WTC11 (cell line): ENCODE results near the gene ANKRD11. TPM values are rescaled to one million over a fixed set of nuclear protein-coding genes. Genes with fewer than 3 reads are reported as not detected.

Source experiments
- ATAC-seq: fragments of 200-7000 bp; cut with Tn5 transposase; 2 replicates; pipeline ENCODE4 v1.10.0; 2021; ENCODE audit warnings: mild to moderate bottlenecking, moderate library complexity
- CTCF ChIA-PET: fragments of 300-600 bp; sonication (Branson Sonifier 250); formaldehyde crosslinking; loops from one replicate; lab custom pipeline; 2021; ENCODE audit warnings: antibody characterized with exemption; lab: Charles Lee
- POLR2A ChIA-PET: fragments of 350-600 bp; sonication (Branson Sonifier 250); formaldehyde crosslinking; loops from one replicate; lab custom pipeline; 2021; ENCODE audit warnings: antibody characterized with exemption; lab: Charles Lee
- DNase-seq: peaks from one replicate; pipeline ENCODE4 v3.0.0; 2021; ENCODE audit warnings: low spot score
- H3K27ac Mint-ChIP-seq: 2 replicates; pipeline ENCODE4 v1.8.0; 2021; ENCODE audit warnings: mixed read lengths
- H3K27me3 Mint-ChIP-seq: 2 replicates; pipeline ENCODE4 v1.8.0; 2021; ENCODE audit warnings: low read depth, mild to moderate bottlenecking, moderate library complexity, mixed read lengths
- H3K36me3 Mint-ChIP-seq: 2 replicates; pipeline ENCODE4 v1.8.0; 2021; ENCODE audit warnings: mixed read lengths
- H3K4me1 Mint-ChIP-seq: 2 replicates; pipeline ENCODE4 v1.8.0; 2022; ENCODE audit warnings: mixed read lengths
- H3K4me3 Mint-ChIP-seq: 2 replicates; pipeline ENCODE4 v1.8.0; 2021; ENCODE audit warnings: mild to moderate bottlenecking, moderate library complexity, mixed read lengths
- H3K9me3 Mint-ChIP-seq: 2 replicates; pipeline ENCODE4 v1.8.0; 2021; ENCODE audit warnings: mixed read lengths
- AFF4 ChIP-seq: sonication (generic); formaldehyde crosslinking; IDR thresholded peaks from 2 replicates; pipeline ENCODE4 v1.8.1; 2023; ENCODE audit warnings: mild to moderate bottlenecking, missing genetic modification reagents, borderline replicate concordance
- AR ChIP-seq: fragments of 250-450 bp; sonication (Bioruptor Pico); IDR thresholded peaks from 2 replicates; pipeline ENCODE4 v1.9.0; 2021; ENCODE audit warnings: mild to moderate bottlenecking
- CDX4 ChIP-seq: fragments of 250-450 bp; sonication (Bioruptor Pico); IDR thresholded peaks from 2 replicates; pipeline ENCODE4 v1.9.0; 2021; ENCODE audit warnings: moderate library complexity, mild to moderate bottlenecking, inconsistent platforms, borderline replicate concordance
- E2F1 ChIP-seq: sonication (generic); formaldehyde crosslinking; IDR thresholded peaks from 2 replicates; pipeline ENCODE4 v1.8.0; 2022; ENCODE audit warnings: mild to moderate bottlenecking, missing genetic modification reagents
- ELF4 ChIP-seq: sonication (generic); formaldehyde crosslinking; IDR thresholded peaks from 2 replicates; pipeline ENCODE4 v1.8.1; 2022; ENCODE audit warnings: low read depth, mild to moderate bottlenecking, moderate library complexity, missing genetic modification reagents
- EMX1 ChIP-seq: fragments of 250-450 bp; sonication (Bioruptor Pico); IDR thresholded peaks from 2 replicates; pipeline ENCODE4 v1.8.0; 2021; ENCODE audit warnings: mild to moderate bottlenecking
- ESRRA ChIP-seq: sonication (generic); formaldehyde crosslinking; IDR thresholded peaks from 2 replicates; pipeline ENCODE4 v1.8.1; 2022; ENCODE audit warnings: mild to moderate bottlenecking, missing genetic modification reagents, borderline replicate concordance
- FOXP4 ChIP-seq: sonication (generic); formaldehyde crosslinking; IDR thresholded peaks from 2 replicates; pipeline ENCODE4 v1.8.0; 2022; ENCODE audit warnings: mild to moderate bottlenecking, missing genetic modification reagents
- GABPB1 ChIP-seq: sonication (generic); formaldehyde crosslinking; IDR thresholded peaks from 2 replicates; pipeline ENCODE4 v1.8.1; 2023; ENCODE audit warnings: mild to moderate bottlenecking, missing genetic modification reagents
- GTF2I ChIP-seq: fragments of 250-450 bp; sonication (Bioruptor Pico); conservative IDR thresholded peaks from 2 replicates; pipeline ENCODE4 v1.4.0; 2021; ENCODE audit warnings: mild to moderate bottlenecking
- HMGA2 ChIP-seq: fragments of 250-450 bp; sonication (Bioruptor Pico); IDR thresholded peaks from 2 replicates; pipeline ENCODE4 v1.4.0; 2021; ENCODE audit warnings: mild to moderate bottlenecking, moderate library complexity
- KAT7 ChIP-seq: sonication (generic); formaldehyde crosslinking; IDR thresholded peaks from 2 replicates; pipeline ENCODE4 v1.8.1; 2023; ENCODE audit warnings: missing genetic modification reagents, mild to moderate bottlenecking, borderline replicate concordance
- NFE2L1 ChIP-seq: sonication (generic); formaldehyde crosslinking; IDR thresholded peaks from 2 replicates; pipeline ENCODE4 v1.8.1; 2023; ENCODE audit warnings: missing genetic modification reagents
- RELA ChIP-seq: sonication (generic); formaldehyde crosslinking; IDR thresholded peaks from 2 replicates; pipeline ENCODE4 v1.8.1; 2022; ENCODE audit warnings: missing genetic modification reagents, mild to moderate bottlenecking, borderline replicate concordance
- TCF7 ChIP-seq: sonication (generic); formaldehyde crosslinking; IDR thresholded peaks from 2 replicates; pipeline ENCODE4 v1.8.0; 2022; ENCODE audit warnings: mild to moderate bottlenecking, low read depth, missing genetic modification reagents, moderate library complexity
- ZMAT4 ChIP-seq: fragments of 250-450 bp; sonication (Bioruptor Pico); IDR thresholded peaks from 2 replicates; pipeline ENCODE4 v1.9.0; 2021; ENCODE audit warnings: mild to moderate bottlenecking
- ZNF138 ChIP-seq: sonication (generic); formaldehyde crosslinking; conservative IDR thresholded peaks from 2 replicates; pipeline ENCODE4 v1.8.1; 2022; ENCODE audit warnings: mild to moderate bottlenecking, moderate library complexity, missing genetic modification reagents
- ZNF281 ChIP-seq: sonication (generic); formaldehyde crosslinking; IDR thresholded peaks from 2 replicates; pipeline ENCODE4 v1.8.0; 2023; ENCODE audit warnings: mild to moderate bottlenecking, missing genetic modification reagents
- ZNF317 ChIP-seq: sonication (generic); formaldehyde crosslinking; IDR thresholded peaks from 2 replicates; pipeline ENCODE4 v1.8.1; 2023; ENCODE audit warnings: low read depth, mild to moderate bottlenecking, moderate library complexity, missing genetic modification reagents, borderline replicate concordance
- ZNF425 ChIP-seq: fragments of 250-450 bp; sonication (Bioruptor Pico); conservative IDR thresholded peaks from 2 replicates; pipeline ENCODE4 v1.9.0; 2021; ENCODE audit warnings: mild to moderate bottlenecking
- total RNA-seq: library from RNA; stranded (reverse); gene quantifications from 3 replicates; pipeline ENCODE4 v1.2.3, GENCODE V29; 2021

Gene ANKRD11
- total RNA-seq, 1 experiment from 2014 or later = 184 TPM

GRCh38 chr16:89274561-89275283, 215.6 kb downstream of the ANKRD11 start:
- Mint-ChIP-seq H3K27me3 (no peaks in the 10 kb centered on the region), H3K9me3 (no peaks in the 10 kb centered on the region), H3K4me3 (no peak overlapping the region), H3K36me3 (peaks cover 41% of the 10 kb centered on the region), H3K4me1 (no peaks in the 10 kb centered on the region), H3K27ac (peak overlapping the region; percentile 76; the same call in 1 of the 2 replicates)
- ATAC-seq = no peak
- no peak for TF ChIP-seq AFF4 (CRISPR knock-in tag)
- no peak for TF ChIP-seq EMX1 (CRISPR knock-in tag)
- no peak for TF ChIP-seq TCF7
- no peak for TF ChIP-seq ZMAT4 (CRISPR knock-in tag)
- TF ChIP-seq AR = no peak
- no peak for TF ChIP-seq E2F1
- TF ChIP-seq ZNF317 (CRISPR knock-in tag) = no peak
- TF ChIP-seq ELF4 (CRISPR knock-in tag) = no peak
- TF ChIP-seq ZNF425 (CRISPR knock-in tag) = no peak
- TF ChIP-seq ZNF138 (CRISPR knock-in tag) = no peak
- no peak for TF ChIP-seq HMGA2 (CRISPR knock-in tag)
- TF ChIP-seq NFE2L1 (CRISPR knock-in tag) = no peak
- TF ChIP-seq KAT7 = no peak
- no peak for TF ChIP-seq GTF2I
- no peak for TF ChIP-seq ZNF281 (CRISPR knock-in tag)
- TF ChIP-seq FOXP4 (CRISPR knock-in tag) = no peak
- TF ChIP-seq RELA (CRISPR knock-in tag) = no peak
- TF ChIP-seq CDX4 (CRISPR knock-in tag) = no peak
- no peak for TF ChIP-seq ESRRA (CRISPR knock-in tag)
- no peak for TF ChIP-seq GABPB1 (CRISPR knock-in tag)
- ChIA-PET POLR2A (no interaction called here), CTCF (no interaction called here)
- no peak for DNase-seq
